Activated CD4-positive, alpha-beta T cell treated with anti-CD3 and anti-CD28 coated beads, Interleukin-2, amount 50 U/mL, for 16 hours (primary cell): ENCODE data around the gene TGFBR2.
A peak's percentile ranks its signal among the peaks of the same experiment; 100 is the strongest.

ENCODE experiments used
- DNase-seq: peaks from one replicate; pipeline ENCODE4 v3.0.0-alpha.2; 2020

TGFBR2 gene

GRCh38 chr3:30675006-30675405, 68.6 kb downstream of the TGFBR2 start:
- no peak for DNase-seq

DNA sequence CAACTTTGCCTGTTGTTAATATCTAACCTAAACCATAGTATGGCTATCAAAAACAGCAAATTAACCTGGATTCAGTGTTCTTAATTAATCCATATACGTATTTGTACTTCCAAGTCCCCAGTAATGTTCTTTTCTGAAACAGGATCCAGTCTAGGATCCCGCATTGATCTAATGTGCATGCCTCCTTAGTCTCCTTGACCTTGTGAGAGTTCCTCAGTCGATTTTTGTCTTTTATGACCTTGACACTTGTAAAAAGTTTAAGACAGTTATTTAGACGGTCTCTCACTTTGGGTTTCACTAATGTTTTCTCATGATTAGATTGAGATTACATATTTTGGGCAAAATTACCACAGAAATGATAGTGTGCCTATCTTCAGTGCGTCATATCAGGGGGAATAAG, 69.4 kb downstream of the TGFBR2 start:
- DNase-seq, result no peak

GRCh38 chr3:30676424-30677346, 70.3 kb downstream of the TGFBR2 start:
- DNase-seq, result no peak

GRCh38 chr3:30677347-30677685, 70.9 kb downstream of the TGFBR2 start:
- no peak for DNase-seq

- DNase-seq, result no peak
Observed at GRCh38 chr3:30679045-30679444, 72.6 kb downstream of the TGFBR2 start.

- no peak for DNase-seq
Observed at GRCh38 chr3:30680789-30681648, 74.6 kb downstream of the TGFBR2 start.

GRCh38 chr3:30681649-30682211, 75.3 kb downstream of the TGFBR2 start:
- DNase-seq, result no peak

DNA sequence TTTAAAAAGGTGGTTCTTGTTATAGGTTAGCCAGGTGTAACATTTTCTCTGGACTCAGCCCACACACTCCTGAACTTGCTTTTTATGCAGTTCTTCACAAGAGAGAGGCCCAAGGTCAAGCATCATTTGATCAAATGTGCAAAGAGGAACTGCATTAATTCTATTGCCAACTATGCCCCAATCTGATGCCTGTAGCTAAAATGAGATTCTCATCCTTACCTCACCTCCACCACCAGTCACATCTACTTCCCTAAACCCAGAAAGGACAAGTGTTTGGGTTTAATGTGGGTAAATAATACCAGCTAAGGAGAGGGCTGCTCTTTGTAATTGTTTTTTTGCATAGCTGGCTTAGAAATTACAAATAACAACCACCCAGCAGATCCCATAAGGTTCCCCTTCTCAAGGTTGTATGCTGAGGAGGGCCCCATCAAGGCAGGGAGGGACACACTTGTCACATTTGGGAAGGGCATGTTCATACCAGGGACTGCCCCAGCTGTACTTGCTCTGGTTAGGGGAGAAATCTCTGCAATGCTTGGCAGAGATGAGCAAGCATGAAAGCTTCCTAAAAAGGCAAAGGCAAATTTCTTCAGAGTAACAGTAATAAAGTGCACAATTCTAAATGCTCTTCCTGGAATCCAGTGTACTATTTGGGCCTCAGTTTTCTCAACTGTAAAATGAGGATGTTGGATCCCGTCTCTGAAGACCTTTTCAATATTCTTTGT, 76.2 kb downstream of the TGFBR2 start:
- DNase-seq, result peak; percentile 56

DNA sequence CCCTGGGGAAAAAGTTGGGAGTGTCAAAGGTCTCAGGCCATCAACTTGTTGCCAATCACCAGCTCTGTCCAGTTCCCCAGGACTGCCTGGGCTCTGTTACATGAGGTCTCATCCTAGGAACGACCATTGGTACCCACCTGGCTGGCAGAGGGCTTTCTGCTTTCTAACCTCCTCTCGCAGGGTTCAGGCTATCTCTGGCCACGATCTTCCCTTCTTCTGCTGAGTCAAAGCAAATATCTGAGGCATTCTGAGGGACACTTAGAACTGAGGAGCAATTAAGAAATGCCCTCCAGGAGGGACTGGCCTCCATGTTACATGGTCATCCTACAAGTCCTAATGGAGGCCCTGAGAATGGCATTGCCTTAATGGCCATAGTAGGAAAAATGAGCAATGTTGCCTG, 77.4 kb downstream of the TGFBR2 start:
- no peak for DNase-seq

DNA sequence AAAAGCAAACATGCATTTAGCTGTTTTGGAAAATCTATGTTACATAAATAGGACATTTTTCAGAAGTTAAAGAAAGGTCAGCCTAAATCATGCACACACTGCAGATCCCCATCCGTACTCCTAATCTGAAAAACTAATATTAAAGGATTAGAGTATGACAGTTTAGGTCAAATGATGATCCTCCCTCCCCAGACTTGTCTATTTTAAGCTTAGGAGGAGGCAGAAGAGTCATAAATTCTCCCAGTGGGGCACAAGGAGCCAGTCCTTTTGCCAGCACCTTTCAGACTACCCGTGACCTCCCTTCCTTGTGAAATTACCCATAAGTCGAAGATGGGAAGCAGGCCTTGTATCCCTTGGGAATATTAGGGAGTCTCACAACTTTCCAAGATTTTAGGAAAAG, 78.0 kb downstream of the TGFBR2 start:
- DNase-seq, result no peak

- DNase-seq, result peak; percentile 68
Observed at GRCh38 chr3:30685267-30685667, 78.9 kb downstream of the TGFBR2 start.

GRCh38 chr3:30686176-30686575, 79.8 kb downstream of the TGFBR2 start:
- no peak for DNase-seq

- DNase-seq, result no peak
Observed at GRCh38 chr3:30686799-30687198, 80.4 kb downstream of the TGFBR2 start.

DNA sequence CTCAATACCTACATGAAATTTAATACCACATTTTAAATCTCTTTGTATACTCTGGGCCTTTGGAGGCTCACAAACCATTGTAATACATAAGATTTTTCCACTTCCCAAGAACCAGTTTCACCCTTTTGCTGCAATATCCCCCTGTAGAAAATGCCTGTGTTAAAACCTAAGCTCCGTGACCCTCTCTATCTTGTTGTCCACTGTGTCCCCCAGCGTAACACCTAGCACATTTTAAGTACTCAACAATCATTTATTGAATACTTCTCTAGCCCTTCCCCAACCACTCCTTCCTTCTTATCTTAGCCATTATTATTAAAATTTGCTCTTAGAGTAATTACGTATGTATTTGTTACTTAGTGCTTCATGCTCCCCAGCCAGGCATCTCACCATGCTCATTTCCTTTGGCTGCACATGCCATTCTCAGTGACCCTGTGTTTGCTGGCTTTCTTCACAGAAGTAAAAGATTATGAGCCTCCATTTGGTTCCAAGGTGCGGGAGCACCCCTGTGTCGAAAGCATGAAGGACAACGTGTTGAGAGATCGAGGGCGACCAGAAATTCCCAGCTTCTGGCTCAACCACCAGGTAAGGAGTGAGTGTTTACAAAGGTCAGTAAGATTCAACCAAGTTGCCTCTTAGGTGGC, 81.6 kb downstream of the TGFBR2 start:
- DNase-seq, result no peak

DNA sequence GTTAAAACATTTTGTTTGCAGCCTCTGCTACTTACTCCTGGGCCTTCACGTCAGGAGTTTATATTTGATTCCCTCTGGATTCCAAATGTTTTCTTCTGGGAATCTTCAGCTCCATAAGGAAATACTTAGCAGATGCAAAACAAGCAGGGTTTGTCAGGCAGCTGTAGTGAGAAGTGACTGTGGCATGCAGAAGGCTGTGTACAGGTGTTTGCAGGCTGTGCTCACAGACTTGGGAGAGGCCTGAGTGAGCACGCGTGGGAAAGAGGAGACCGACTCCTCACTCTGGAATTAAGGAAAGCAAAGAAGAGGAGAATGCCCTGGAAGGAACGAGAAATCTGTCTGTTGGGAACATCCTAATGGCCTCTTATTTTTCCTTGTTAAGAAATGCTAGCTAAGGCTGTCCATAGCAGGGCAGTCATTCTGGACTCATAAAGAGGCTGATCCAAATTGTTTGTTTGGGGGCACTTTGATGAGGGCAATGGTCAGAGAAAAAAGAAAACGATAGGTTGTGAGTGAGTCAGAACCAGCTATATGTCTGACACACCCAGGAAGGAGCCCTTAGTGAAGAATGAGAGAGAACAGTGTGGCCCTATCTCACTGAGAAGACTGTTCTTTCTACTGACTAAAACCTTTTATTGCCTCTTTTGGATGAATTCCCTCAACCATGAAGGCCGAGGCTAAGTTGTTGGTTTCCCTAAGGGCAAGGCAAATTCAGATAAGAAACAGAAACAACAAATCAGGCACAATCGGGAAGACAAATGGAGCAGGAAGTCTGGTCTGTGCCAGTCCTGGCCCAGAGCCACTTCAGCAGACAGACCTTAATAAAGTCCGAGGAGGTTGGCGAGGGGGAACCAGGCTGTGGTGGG, 82.6 kb downstream of the TGFBR2 start:
- DNase-seq, result peak; percentile 54

- no peak for DNase-seq
Observed at GRCh38 chr3:30690199-30690598, 83.8 kb downstream of the TGFBR2 start.

GRCh38 chr3:30691249-30691880, 85.0 kb downstream of the TGFBR2 start:
- DNase-seq, result no peak

GRCh38 chr3:30691944-30692343, 85.5 kb downstream of the TGFBR2 start:
- no peak for DNase-seq

GRCh38 chr3:30692498-30693130, 86.2 kb downstream of the TGFBR2 start:
- DNase-seq, result no peak

DNA sequence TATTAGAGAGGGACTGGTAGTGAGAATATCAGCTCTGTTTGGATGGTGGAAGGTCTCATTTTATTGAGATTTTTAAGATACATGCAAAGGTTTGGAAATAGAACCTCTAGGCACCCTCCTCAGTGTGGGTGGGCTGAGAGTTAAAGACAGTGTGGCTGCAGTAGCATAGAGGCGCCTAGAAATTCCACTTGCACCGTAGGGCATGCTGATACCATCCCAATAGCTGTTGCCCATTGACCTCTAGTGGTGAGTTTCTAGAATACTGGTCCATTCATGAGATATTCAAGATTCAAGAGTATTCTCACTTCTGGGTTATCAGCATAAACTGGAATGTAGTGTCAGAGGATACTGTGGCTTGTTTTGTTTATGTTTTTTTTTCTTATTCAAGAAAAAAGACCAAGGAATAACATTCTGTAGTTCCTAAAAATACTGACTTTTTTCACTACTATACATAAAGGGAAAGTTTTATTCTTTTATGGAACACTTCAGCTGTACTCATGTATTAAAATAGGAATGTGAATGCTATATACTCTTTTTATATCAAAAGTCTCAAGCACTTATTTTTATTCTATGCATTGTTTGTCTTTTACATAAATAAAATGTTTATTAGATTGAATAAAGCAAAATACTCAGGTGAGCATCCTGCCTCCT, 87.2 kb downstream of the TGFBR2 start:
- peak; percentile 74 for DNase-seq
